HUES64 (cell line): ENCODE data around the gene MAP1LC3A.

ENCODE experiments used
- H3K27ac ChIP-seq: 2 replicates; pipeline ENCODE4 v1.7.0; 2013; ENCODE audit warnings: low read depth, low read length, inconsistent platforms
- H3K27me3 ChIP-seq: 2 replicates; pipeline ENCODE4 v1.6.1; 2013; ENCODE audit warnings: mild to moderate bottlenecking, low read length; ENCODE audit not compliant: insufficient read depth
- H3K36me3 ChIP-seq: 2 replicates; pipeline ENCODE4 v1.6.1; 2013; ENCODE audit warnings: mild to moderate bottlenecking, low read length; ENCODE audit not compliant: insufficient read depth
- H3K4me1 ChIP-seq: 2 replicates; pipeline ENCODE4 v1.6.1; 2013; ENCODE audit warnings: mild to moderate bottlenecking, low read length, moderate library complexity; ENCODE audit not compliant: insufficient read depth
- H3K4me3 ChIP-seq: 2 replicates; pipeline ENCODE4 v1.5.1; 2013; ENCODE audit warnings: mild to moderate bottlenecking, low read length, moderate library complexity
- H3K9ac ChIP-seq: 2 replicates; pipeline ENCODE4 v1.6.1; 2013; ENCODE audit warnings: mild to moderate bottlenecking, low read depth, low read length
- H3K9me3 ChIP-seq: 2 replicates; pipeline ENCODE4 v1.6.1; 2013; ENCODE audit warnings: low read depth, low read length; ENCODE audit not compliant: insufficient read depth
- WGBS: fragments of 150-250, 120-280 bp; methylation state at CpG from one replicate; pipeline ENCODE4 v1.1.7; 2013; ENCODE audit warnings: missing lambda C conversion rate; 5-methylcytosine and 5-hydroxymethylcytosine counted together

Gene MAP1LC3A

GRCh38 chr20:34578521-34578920 is 20.0 kb downstream of the MAP1LC3A start:
- H3K4me3 ChIP-seq, result no peak overlapping the region
- H3K9ac ChIP-seq, result no peak overlapping the region
- H3K27ac ChIP-seq, result no peak overlapping the region
- no peaks in the 10 kb centered on the region for H3K9me3 ChIP-seq
- peaks cover 17% of the 10 kb centered on the region for H3K36me3 ChIP-seq
- WGBS, result 92% methylated on average over 6 of the region's 6 CpGs
- no peaks in the 10 kb centered on the region for H3K4me1 ChIP-seq
- H3K27me3 ChIP-seq, result no peaks in the 10 kb centered on the region

GRCh38 chr20:34579191-34579978 is 20.9 kb downstream of the MAP1LC3A start:
- no peak overlapping the region for H3K9ac ChIP-seq
- H3K36me3 ChIP-seq, result peaks cover 15% of the 10 kb centered on the region
- 89% methylated on average over 11 of the region's 11 CpGs for WGBS
- H3K27me3 ChIP-seq, result no peaks in the 10 kb centered on the region
- no peaks in the 10 kb centered on the region for H3K4me1 ChIP-seq
- no peaks in the 10 kb centered on the region for H3K9me3 ChIP-seq
- H3K27ac ChIP-seq, result no peak overlapping the region
- no peak overlapping the region for H3K4me3 ChIP-seq

- Histone ChIP-seq H3K36me3 (peaks cover 19% of the 10 kb centered on the region), H3K9ac (no peak overlapping the region), H3K27ac (no peak overlapping the region), H3K4me1 (no peaks in the 10 kb centered on the region), H3K4me3 (no peak overlapping the region), H3K9me3 (no peaks in the 10 kb centered on the region), H3K27me3 (no peaks in the 10 kb centered on the region)
- 96% methylated on average over 6 of the region's 7 CpGs for WGBS
Measured at GRCh38 chr20:34579979-34580940, 21.7 kb downstream of the MAP1LC3A start.

- H3K9me3 ChIP-seq, result no peaks in the 10 kb centered on the region
- peaks cover 23% of the 10 kb centered on the region for H3K36me3 ChIP-seq
- no peak overlapping the region; the same call in 1 of the 2 replicates for H3K9ac ChIP-seq
- 95% methylated on average over 11 of the region's 11 CpGs for WGBS
- H3K27ac ChIP-seq, result no peak overlapping the region
- no peaks in the 10 kb centered on the region for H3K27me3 ChIP-seq
- H3K4me3 ChIP-seq, result no peak overlapping the region
- H3K4me1 ChIP-seq, result no peaks in the 10 kb centered on the region
Measured at GRCh38 chr20:34581341-34582184, 23.0 kb downstream of the MAP1LC3A start.

GRCh38 chr20:34582221-34582620 is 23.7 kb downstream of the MAP1LC3A start:
- Histone ChIP-seq H3K4me1 (no peaks in the 10 kb centered on the region), H3K4me3 (no peak overlapping the region), H3K27ac (no peak overlapping the region), H3K27me3 (no peaks in the 10 kb centered on the region), H3K9ac (no peak overlapping the region), H3K36me3 (peaks cover 26% of the 10 kb centered on the region), H3K9me3 (no peaks in the 10 kb centered on the region)
- 94% methylated on average over 4 of the region's 4 CpGs for WGBS

GRCh38 chr20:34582911-34583310 is 24.4 kb downstream of the MAP1LC3A start:
- WGBS, result 92% methylated on average over 4 of the region's 4 CpGs
- H3K4me3 ChIP-seq, result no peak overlapping the region
- no peak overlapping the region for H3K27ac ChIP-seq
- H3K27me3 ChIP-seq, result no peaks in the 10 kb centered on the region
- no peaks in the 10 kb centered on the region for H3K4me1 ChIP-seq
- H3K9me3 ChIP-seq, result no peaks in the 10 kb centered on the region
- peaks cover 30% of the 10 kb centered on the region for H3K36me3 ChIP-seq
- no peak overlapping the region for H3K9ac ChIP-seq

- Histone ChIP-seq H3K27ac (no peak overlapping the region), H3K36me3 (peaks cover 30% of the 10 kb centered on the region), H3K4me1 (no peaks in the 10 kb centered on the region), H3K27me3 (no peaks in the 10 kb centered on the region), H3K9me3 (no peaks in the 10 kb centered on the region), H3K4me3 (no peak overlapping the region), H3K9ac (no peak overlapping the region)
- 94% methylated on average over 6 of the region's 6 CpGs for WGBS
Measured at GRCh38 chr20:34583544-34583943, 25.0 kb downstream of the MAP1LC3A start.

GRCh38 chr20:34585019-34585418 is 26.5 kb downstream of the MAP1LC3A start:
- peaks cover 30% of the 10 kb centered on the region for H3K36me3 ChIP-seq
- H3K27me3 ChIP-seq, result no peaks in the 10 kb centered on the region
- H3K9ac ChIP-seq, result no peak overlapping the region
- H3K4me1 ChIP-seq, result no peaks in the 10 kb centered on the region
- 97% methylated on average over 5 of the region's 5 CpGs for WGBS
- H3K9me3 ChIP-seq, result no peaks in the 10 kb centered on the region
- H3K4me3 ChIP-seq, result no peak overlapping the region
- H3K27ac ChIP-seq, result no peak overlapping the region

- Histone ChIP-seq H3K4me1 (no peaks in the 10 kb centered on the region), H3K9ac (no peak overlapping the region), H3K4me3 (no peak overlapping the region), H3K27me3 (no peaks in the 10 kb centered on the region), H3K9me3 (no peaks in the 10 kb centered on the region), H3K36me3 (peaks cover 19% of the 10 kb centered on the region), H3K27ac (no peak overlapping the region)
- 95% methylated on average over 9 of the region's 9 CpGs for WGBS
Measured at GRCh38 chr20:34586488-34587163, 28.1 kb downstream of the MAP1LC3A start.

- no peaks in the 10 kb centered on the region for H3K27me3 ChIP-seq
- H3K36me3 ChIP-seq, result no peaks in the 10 kb centered on the region
- no peaks in the 10 kb centered on the region for H3K4me1 ChIP-seq
- no peaks in the 10 kb centered on the region for H3K9me3 ChIP-seq
- no peak overlapping the region for H3K27ac ChIP-seq
- no peak overlapping the region for H3K9ac ChIP-seq
- no peak overlapping the region for H3K4me3 ChIP-seq
- WGBS, result 97% methylated on average over 9 of the region's 9 CpGs
Measured at GRCh38 chr20:34595377-34596184, 37.1 kb downstream of the MAP1LC3A start.
